Mesodermal cell (in vitro differentiated cells): ENCODE data around the gene AMBP.
"Not testable (repeated sequence)": the region's sequence is repeated elsewhere in the genome, so short reads cannot be mapped to it uniquely, and the experiment has no call there.

Source experiments
- H3K27ac ChIP-seq: 2 replicates; pipeline ENCODE4 v1.7.0; 2013; ENCODE audit warnings: mild to moderate bottlenecking, low read depth, low read length, moderate library complexity; ENCODE audit not compliant: severe bottlenecking
- H3K36me3 ChIP-seq: 2 replicates; pipeline ENCODE4 v1.7.1; 2013; ENCODE audit warnings: mild to moderate bottlenecking, low read length, moderate library complexity; ENCODE audit not compliant: control insufficient read depth, insufficient read depth
- H3K4me1 ChIP-seq: one replicate; pipeline ENCODE4 v1.7.1; 2013; ENCODE audit warnings: mild to moderate bottlenecking, low read length; ENCODE audit not compliant: insufficient read depth, control insufficient read depth, poor library complexity, severe bottlenecking
- H3K4me3 ChIP-seq: 2 replicates; pipeline ENCODE4 v1.7.0; 2013; ENCODE audit warnings: low read length, control low read depth, mild to moderate bottlenecking; ENCODE audit not compliant: insufficient read depth, poor library complexity, severe bottlenecking; ENCODE audit errors: extremely low read depth
- H3K9me3 ChIP-seq: 2 replicates; pipeline ENCODE4 v1.7.1; 2013; ENCODE audit warnings: mild to moderate bottlenecking, low read length, moderate library complexity; ENCODE audit not compliant: control insufficient read depth
- WGBS, 2 experiments: methylation state at CpG; one replicate each; pipeline ENCODE4 v1.1.5; 2013; ENCODE audit warnings: missing lambda C conversion rate in 2 of 2; ENCODE audit not compliant: insufficient coverage in 2 of 2; 5-methylcytosine and 5-hydroxymethylcytosine counted together

The AMBP gene

DNA sequence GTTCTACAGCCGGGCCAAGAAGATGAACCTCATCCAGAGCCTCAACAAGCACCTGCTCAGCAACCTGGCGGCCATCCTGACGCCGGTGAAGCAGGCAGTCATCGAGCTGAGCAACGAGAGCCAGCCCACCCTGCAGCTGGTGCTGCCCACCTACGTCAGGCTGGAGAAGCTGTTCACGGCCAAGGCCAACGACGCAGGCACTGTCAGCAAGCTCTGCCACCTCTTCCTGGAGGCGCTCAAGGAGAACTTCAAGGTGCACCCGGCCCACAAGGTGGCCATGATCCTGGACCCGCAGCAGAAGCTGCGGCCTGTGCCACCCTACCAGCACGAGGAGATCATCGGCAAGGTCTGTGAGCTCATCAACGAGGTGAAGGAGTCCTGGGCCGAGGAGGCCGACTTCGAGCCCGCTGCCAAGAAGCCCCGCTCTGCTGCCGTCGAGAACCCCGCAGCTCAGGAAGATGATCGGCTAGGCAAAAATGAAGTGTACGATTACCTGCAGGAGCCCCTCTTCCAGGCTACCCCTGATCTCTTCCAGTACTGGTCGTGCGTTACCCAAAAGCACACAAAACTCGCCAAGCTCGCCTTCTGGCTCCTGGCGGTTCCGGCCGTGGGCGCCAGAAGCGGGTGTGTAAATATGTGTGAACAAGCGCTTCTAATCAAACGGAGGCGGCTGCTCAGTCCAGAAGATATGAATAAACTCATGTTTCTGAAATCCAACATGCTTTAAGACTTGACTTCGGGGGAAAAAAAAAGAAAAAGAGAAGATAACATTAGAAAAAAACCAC, 28.5 kb downstream of the AMBP start:
- Histone ChIP-seq H3K36me3 (peaks cover 45% of the 10 kb centered on the region), H3K4me1 (no peaks in the 10 kb centered on the region), H3K4me3 (no peak overlapping the region), H3K27ac (no peak overlapping the region), H3K9me3 (no peaks in the 10 kb centered on the region)
- WGBS, 2 experiments = 93 to 95% methylated on average over 30 to 35 of the region's 40 CpGs

DNA sequence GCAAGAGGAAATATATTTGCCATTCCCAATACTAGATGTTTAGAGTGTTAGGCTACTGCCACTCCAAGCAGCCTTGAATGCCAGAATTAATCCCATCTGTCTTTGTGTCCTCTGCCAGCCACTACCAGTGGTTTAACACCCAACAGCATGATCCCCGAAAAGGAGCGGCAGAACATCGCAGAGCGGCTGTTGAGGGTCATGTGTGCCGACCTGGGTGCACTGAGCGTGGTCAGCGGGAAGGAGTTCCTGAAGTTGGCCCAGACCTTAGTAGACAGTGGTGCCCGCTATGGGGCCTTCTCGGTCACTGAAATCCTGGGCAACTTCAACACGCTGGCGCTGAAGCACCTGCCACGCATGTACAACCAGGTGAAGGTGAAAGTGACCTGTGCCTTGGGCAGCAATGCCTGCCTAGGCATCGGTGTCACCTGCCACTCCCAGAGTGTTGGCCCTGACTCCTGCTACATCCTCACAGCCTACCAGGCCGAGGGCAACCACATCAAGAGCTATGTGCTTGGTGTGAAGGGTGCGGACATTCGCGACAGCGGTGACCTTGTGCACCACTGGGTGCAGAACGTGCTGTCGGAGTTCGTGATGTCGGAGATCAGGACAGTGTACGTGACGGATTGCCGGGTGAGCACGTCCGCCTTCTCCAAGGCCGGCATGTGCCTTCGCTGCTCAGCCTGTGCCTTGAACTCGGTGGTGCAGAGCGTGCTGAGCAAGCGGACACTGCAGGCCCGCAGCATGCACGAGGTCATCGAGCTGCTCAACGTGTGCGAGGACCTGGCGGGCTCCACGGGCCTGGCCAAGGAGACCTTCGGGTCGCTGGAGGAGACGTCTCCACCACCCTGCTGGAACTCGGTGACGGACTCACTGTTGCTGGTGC, 29.3 kb downstream of the AMBP start:
- no peak overlapping the region for H3K4me3 ChIP-seq

DNA sequence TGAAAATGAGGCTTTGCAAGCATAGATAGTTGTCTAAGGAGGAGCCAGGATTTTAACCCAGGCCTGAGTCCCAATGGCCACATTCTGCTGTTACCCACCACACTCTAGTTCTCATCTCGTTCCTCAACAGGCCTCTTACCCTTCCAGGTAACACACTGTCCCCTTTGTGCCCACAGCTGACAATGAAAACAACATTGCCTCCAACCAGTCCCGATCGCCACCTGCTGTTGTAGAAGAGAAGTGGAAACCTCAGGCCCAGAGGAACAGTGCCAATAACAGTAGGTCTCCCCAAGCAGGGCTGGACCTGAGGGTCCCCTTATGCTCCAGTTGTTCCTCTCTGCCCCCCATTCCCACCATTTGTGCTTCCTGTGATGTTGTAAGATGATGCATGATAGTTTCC, 30.4 kb downstream of the AMBP start:
- Histone ChIP-seq H3K4me1 (no peaks in the 10 kb centered on the region), H3K36me3 (peaks cover 51% of the 10 kb centered on the region)
- 68% methylated on average over 3 of the region's 3 CpGs; no CpG with 5 or more reads in 1 of the 2 experiments for WGBS, 2 experiments

More for the DNA sequence above, 29.3 kb downstream of the AMBP start:
- H3K4me1 ChIP-seq = no peaks in the 10 kb centered on the region
- 95% methylated on average over 43 to 44 of the region's 44 CpGs for WGBS, 2 experiments
- H3K9me3 ChIP-seq = no peaks in the 10 kb centered on the region
- H3K36me3 ChIP-seq = peaks cover 45% of the 10 kb centered on the region
- H3K27ac ChIP-seq = no peak overlapping the region

DNA sequence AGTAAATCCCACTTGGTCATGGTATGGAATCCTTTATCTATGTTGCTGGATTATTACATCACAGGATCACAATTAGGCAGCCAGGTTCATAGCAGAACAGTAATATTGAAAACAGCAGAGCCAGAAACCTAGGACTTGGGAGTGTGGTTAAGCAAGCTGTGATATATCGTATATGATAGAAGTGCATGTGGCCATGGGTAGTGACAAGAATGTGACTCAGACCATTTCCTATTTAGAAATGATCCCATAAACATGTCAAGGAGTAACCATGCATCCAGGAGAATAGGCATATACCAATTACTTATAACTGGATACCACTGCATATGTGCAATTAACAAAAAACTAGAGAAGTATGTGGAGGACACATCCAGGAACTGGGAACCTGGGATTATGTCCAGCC, 31.2 kb downstream of the AMBP start:
- Histone ChIP-seq H3K4me1 (no peaks in the 10 kb centered on the region), H3K27ac (no peak overlapping the region), H3K4me3 (no peak overlapping the region), H3K36me3 (peaks cover 52% of the 10 kb centered on the region), H3K9me3 (no peaks in the 10 kb centered on the region)
- WGBS, 2 experiments = no CpG with 5 or more reads among the region's 1 CpG

More for the DNA sequence above, 30.4 kb downstream of the AMBP start:
- H3K9me3 ChIP-seq = no peaks in the 10 kb centered on the region
- H3K27ac ChIP-seq = no peak overlapping the region
- no peak overlapping the region for H3K4me3 ChIP-seq

DNA sequence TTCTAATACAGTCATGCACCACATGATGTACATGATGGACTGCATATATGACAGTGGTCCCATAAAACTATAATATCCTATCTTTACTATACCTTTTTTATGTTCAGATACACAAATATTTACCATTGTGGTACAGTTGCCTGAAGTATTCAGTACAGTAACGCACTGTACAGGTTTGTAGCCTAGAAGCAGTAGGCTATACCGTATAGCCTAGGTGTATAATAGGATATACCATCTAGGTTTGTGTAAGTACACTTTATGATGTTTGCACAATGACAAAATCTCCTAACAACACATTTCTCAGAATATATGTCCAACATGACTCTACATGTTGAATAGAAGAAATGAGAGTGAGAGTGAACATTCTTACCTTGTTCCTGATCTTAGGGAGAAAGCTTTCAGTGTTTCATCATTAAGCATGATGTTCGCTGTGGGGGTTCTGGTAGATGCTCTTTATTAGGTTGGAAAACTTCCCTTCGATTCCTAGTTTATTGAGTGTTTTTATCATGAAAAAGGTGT, 31.8 kb downstream of the AMBP start:
- H3K36me3 ChIP-seq = peaks cover 46% of the 10 kb centered on the region
- 100% methylated on average over 2 of the region's 4 CpGs for WGBS, 2 experiments

DNA sequence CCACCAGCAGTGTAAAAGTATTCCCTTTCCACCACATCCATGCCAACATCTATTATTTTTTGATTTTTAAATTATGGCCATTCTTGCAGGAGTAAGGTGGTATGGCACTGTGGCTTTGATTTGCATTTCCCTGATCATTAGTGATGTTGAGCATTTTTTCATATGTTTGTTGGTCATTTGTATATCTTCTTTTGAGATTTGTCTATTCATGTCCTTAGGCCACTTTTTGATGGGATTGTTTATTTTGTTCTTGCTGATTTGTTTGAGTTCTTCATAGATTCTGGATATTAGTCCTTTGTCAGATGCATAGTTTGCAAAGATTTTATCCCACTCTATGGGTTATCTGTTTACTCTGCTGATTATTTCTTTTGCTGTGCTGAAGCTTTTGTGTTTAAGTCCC, 34.4 kb downstream of the AMBP start:
- not testable (repeated sequence) for H3K4me1 ChIP-seq, H3K27ac ChIP-seq, H3K4me3 ChIP-seq, H3K9me3 ChIP-seq
- peaks cover 38% of the 10 kb centered on the region for H3K36me3 ChIP-seq

More for the DNA sequence above, 31.8 kb downstream of the AMBP start:
- Histone ChIP-seq H3K27ac (no peak overlapping the region), H3K9me3 (no peaks in the 10 kb centered on the region), H3K4me3 (no peak overlapping the region), H3K4me1 (no peaks in the 10 kb centered on the region)

DNA sequence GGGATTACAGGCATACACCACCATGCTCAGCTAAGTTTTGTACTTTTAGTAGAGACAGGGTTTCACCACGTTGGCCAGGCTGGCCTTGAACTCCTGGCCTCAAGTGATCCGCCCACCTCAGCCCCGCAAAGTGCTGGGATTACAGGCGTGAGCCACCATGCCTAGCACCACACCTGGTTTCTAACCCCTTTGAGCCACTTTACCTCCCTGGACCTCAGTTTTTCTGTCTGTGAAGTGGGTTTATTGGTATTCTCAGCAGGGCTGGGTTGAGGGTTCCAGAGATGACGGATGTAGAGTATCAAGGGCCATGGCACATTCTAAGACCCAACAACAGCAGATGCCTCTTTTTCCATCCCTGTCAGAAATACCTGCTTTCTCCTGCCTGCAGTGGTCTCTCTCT, 38.6 kb downstream of the AMBP start:
- no peaks in the 10 kb centered on the region for H3K4me1 ChIP-seq
- WGBS, 2 experiments = 93 to 100% methylated on average over 3 to 5 of the region's 5 CpGs
- H3K27ac ChIP-seq = no peak overlapping the region
- no peak overlapping the region for H3K4me3 ChIP-seq
- peaks cover 50% of the 10 kb centered on the region for H3K36me3 ChIP-seq
- no peaks in the 10 kb centered on the region for H3K9me3 ChIP-seq

DNA sequence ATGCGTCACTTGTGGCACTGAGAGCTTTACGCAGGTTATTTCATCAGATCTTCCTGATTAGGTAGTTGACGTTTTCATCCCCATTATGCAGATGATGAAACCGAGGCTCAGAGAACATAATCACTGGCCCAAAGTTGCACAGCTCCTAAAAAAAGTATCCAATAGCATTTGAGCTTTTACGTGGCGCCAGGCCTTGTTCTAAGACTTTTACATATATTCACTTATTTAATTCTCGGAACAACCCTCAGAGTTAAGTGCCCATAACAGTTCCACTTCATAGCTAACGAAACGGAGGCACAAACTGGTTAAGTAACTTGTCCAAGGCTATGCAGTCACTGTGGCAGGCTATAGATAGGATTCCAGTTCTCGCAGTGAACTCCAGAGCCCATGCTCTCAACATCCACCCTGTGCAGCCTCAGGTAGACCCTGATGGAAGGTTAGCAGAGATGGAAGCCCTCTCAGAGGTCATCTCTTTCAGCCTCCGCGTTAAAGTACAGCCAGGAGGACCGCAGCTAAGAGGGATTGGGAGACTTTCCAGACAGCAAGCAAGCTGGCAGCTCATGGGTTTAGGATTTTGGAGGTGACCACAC, 39.3 kb downstream of the AMBP start:
- Histone ChIP-seq H3K27ac (no peak overlapping the region), H3K9me3 (no peaks in the 10 kb centered on the region), H3K4me1 (no peaks in the 10 kb centered on the region), H3K4me3 (no peak overlapping the region), H3K36me3 (peaks cover 55% of the 10 kb centered on the region)
- 93 to 96% methylated on average over 10 to 12 of the region's 13 CpGs for WGBS, 2 experiments

DNA sequence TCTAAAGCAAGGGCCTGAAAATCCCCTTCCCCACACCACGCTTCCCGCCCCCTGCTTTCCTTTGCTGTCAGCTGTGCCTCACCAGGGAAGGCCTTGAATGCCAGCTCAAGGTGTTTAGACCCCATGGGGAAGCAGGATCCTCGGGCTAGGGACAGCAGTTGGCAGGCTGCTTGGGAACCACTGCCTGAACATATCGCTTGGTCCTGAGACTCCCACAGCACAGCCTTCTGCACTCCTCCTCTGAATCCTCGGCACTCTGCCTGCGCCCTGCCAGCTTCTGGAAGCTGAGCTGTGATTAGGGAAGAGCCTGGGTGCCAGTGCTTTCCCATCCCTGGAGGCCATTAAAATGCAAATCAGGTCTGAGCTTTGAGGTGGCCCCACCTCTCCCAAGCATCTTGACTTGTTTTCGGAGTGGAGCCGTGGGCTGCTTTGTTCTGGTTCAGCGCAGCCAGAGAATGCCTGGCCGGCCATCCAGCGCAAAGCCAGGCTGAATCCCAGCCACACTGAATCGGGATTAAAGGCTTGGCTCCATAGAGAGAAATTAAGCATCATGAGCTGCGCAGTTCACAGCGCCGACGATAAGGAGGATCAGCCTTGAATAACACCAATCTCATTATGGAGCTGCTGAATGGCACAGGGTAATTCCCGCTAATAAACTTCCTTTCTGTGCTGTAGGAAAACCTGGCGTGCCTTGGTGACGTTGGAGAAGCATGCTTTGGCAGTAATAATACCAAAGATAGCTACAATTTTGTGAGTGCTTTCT, 40.0 kb downstream of the AMBP start:
- whole genome bisulfite sequencing, 2 experiments = 68 to 71% methylated on average over 18 to 19 of the region's 19 CpGs
- H3K36me3 ChIP-seq = peaks cover 58% of the 10 kb centered on the region
- no peak overlapping the region for H3K4me3 ChIP-seq
- H3K9me3 ChIP-seq = no peaks in the 10 kb centered on the region
- no peak overlapping the region for H3K27ac ChIP-seq
- no peaks in the 10 kb centered on the region for H3K4me1 ChIP-seq

DNA sequence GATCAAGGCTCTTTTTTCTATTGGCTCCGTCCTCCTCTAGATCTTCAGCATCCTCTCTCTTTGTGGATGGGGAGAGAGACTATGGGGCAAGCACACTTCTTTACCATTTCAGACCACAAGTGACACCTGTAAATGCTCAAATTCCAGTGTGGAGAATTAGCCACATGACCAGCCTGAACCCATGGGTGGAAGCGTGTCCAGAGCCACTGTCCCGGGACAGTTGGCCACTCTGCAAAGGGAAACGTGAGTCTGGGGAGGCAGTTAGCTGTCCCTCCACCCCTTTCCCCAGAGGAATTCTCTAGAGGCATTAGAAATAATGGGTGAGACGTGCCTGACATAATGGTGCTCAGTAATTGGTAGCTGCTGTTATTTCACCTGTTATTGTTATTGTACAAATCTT, 40.9 kb downstream of the AMBP start:
- H3K36me3 ChIP-seq = peaks cover 57% of the 10 kb centered on the region
- 100% methylated on average over 1 to 2 of the region's 5 CpGs for WGBS, 2 experiments

More for the DNA sequence above, 40.9 kb downstream of the AMBP start:
- H3K4me3 ChIP-seq = no peak overlapping the region
- no peaks in the 10 kb centered on the region for H3K4me1 ChIP-seq
- no peaks in the 10 kb centered on the region for H3K9me3 ChIP-seq
- H3K27ac ChIP-seq = no peak overlapping the region
